Measurements from ENCODE around the gene PROK1. TPM values are rescaled to one million over a fixed set of nuclear protein-coding genes. Genes with fewer than 3 reads are reported as not detected.

Gene PROK1
- total RNA-seq, 2 experiments from 2014 or later, result not detected

DNA sequence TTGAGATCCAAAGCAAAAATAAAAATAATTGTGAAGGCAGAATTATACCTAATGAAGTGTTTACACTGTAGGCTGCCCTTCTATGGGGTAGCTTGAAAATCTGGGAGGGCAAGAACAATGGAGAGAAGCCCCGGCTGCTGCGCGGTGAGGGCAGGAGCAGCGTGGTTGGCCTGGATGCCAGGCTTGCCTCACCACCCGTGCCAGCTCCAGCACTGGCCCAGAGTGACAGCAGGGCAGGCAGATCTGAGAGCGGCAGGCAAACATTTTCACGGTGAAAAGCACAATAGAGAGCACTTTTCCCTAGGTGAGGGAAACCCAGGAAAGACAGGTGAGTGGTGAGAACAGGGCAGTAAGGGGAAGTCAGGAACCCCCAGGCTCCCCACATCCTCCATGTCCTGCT lies 1.4 kb downstream of the PROK1 start:
- Histone ChIP-seq H3K4me3 (ENCODE audit: low read depth, low read length, poor library complexity, severe bottlenecking) (no peak overlapping the region), H3K27ac (ENCODE audit: low read depth, low read length, poor library complexity, severe bottlenecking) (no peak overlapping the region), H3K9me3 (ENCODE audit: low read length) (no peaks in the 10 kb centered on the region), H3K79me2 (ENCODE audit: insufficient read depth, low read depth, low read length) (no peaks in the 10 kb centered on the region), H3K4me1 (ENCODE audit: insufficient read depth, low read length, poor library complexity, severe bottlenecking) (no peaks in the 10 kb centered on the region), H4K20me1 (ENCODE audit: insufficient read depth, low read length) (no peaks in the 10 kb centered on the region), H2AFZ (ENCODE audit: low read length) (no peak overlapping the region), H3K4me2 (ENCODE audit: low read length) (no peak overlapping the region), H3K9me2 (ENCODE audit: insufficient read depth, low read length) (no peaks in the 10 kb centered on the region), H3K36me3 (ENCODE audit: insufficient read depth, low read length) (no peaks in the 10 kb centered on the region)
- intact Hi-C loops (cut with micrococcal nuclease; ENCODE audit: unreplicated experiment), result no loop called here
- no peak for DNase-seq (ENCODE audit: low spot score)
- ChIA-PET POLR2A (no interaction called here), CTCF (ENCODE audit: unreplicated experiment) (no interaction called here)
- TF ChIP-seq CTCF (conservative IDR thresholded peaks at IDR 0.05; ENCODE audit: low read length), result no peak
- BruUV-seq (replicated peaks), result no TSS peak

GRCh38 chr1:110453829-110454228 lies 2.9 kb downstream of the PROK1 start:
- Histone ChIP-seq H3K4me2 (ENCODE audit: low read length) (no peak overlapping the region), H4K20me1 (ENCODE audit: insufficient read depth, low read length) (no peaks in the 10 kb centered on the region), H3K27ac (ENCODE audit: low read depth, low read length, poor library complexity, severe bottlenecking) (no peak overlapping the region), H3K79me2 (ENCODE audit: insufficient read depth, low read depth, low read length) (no peaks in the 10 kb centered on the region), H3K9me2 (ENCODE audit: insufficient read depth, low read length) (no peaks in the 10 kb centered on the region), H3K4me3 (ENCODE audit: low read depth, low read length, poor library complexity, severe bottlenecking) (no peak overlapping the region), H3K4me1 (ENCODE audit: insufficient read depth, low read length, poor library complexity, severe bottlenecking) (no peaks in the 10 kb centered on the region), H2AFZ (ENCODE audit: low read length) (no peak overlapping the region), H3K36me3 (ENCODE audit: insufficient read depth, low read length) (no peaks in the 10 kb centered on the region), H3K9me3 (ENCODE audit: low read length) (no peaks in the 10 kb centered on the region)
- DNase-seq (ENCODE audit: low spot score), result no peak
- CTCF ChIA-PET (ENCODE audit: unreplicated experiment), result no interaction called here
- intact Hi-C loops (cut with micrococcal nuclease; ENCODE audit: unreplicated experiment), result no loop called here
- no TSS peak for BruUV-seq (replicated peaks)
- no peak for TF ChIP-seq CTCF (conservative IDR thresholded peaks at IDR 0.05; ENCODE audit: low read length)
- POLR2A ChIA-PET, result no interaction called here

- POLR2A ChIA-PET, result interaction anchor here (0.6 kb wide), 1 partner anchor 444 kb away, joined by 3 read pairs; no protein-coding TSS in a partner anchor
Measured at GRCh38 chr1:110454328-110454727, 3.4 kb downstream of the PROK1 start.

More at GRCh38 chr1:110454328-110454727, 3.4 kb downstream of the PROK1 start:
- Histone ChIP-seq H3K79me2 (ENCODE audit: insufficient read depth, low read depth, low read length) (no peaks in the 10 kb centered on the region), H4K20me1 (ENCODE audit: insufficient read depth, low read length) (no peaks in the 10 kb centered on the region), H3K27ac (ENCODE audit: low read depth, low read length, poor library complexity, severe bottlenecking) (no peak overlapping the region), H3K4me3 (ENCODE audit: low read depth, low read length, poor library complexity, severe bottlenecking) (no peak overlapping the region), H3K4me1 (ENCODE audit: insufficient read depth, low read length, poor library complexity, severe bottlenecking) (peaks cover 1% of the 10 kb centered on the region), H3K9me3 (ENCODE audit: low read length) (no peaks in the 10 kb centered on the region), H2AFZ (ENCODE audit: low read length) (no peak overlapping the region), H3K36me3 (ENCODE audit: insufficient read depth, low read length) (no peaks in the 10 kb centered on the region), H3K9me2 (ENCODE audit: insufficient read depth, low read length) (no peaks in the 10 kb centered on the region), H3K4me2 (ENCODE audit: low read length) (no peak overlapping the region)
- DNase-seq (ENCODE audit: low spot score), result no peak
- intact Hi-C loops (cut with micrococcal nuclease; ENCODE audit: unreplicated experiment), result no loop called here
- TF ChIP-seq CTCF (conservative IDR thresholded peaks at IDR 0.05; ENCODE audit: low read length), result no peak
- TF ChIP-seq EZH2phosphoT487 (IDR thresholded peaks at IDR 0.05; ENCODE audit: borderline replicate concordance, low read depth, low read length), result no peak
- CTCF ChIA-PET (ENCODE audit: unreplicated experiment), result no interaction called here
- BruUV-seq (replicated peaks), result no TSS peak

All from OCI-LY7 (cell line).